ENCODE measurements around the gene CD53.

CD53 gene

DNA sequence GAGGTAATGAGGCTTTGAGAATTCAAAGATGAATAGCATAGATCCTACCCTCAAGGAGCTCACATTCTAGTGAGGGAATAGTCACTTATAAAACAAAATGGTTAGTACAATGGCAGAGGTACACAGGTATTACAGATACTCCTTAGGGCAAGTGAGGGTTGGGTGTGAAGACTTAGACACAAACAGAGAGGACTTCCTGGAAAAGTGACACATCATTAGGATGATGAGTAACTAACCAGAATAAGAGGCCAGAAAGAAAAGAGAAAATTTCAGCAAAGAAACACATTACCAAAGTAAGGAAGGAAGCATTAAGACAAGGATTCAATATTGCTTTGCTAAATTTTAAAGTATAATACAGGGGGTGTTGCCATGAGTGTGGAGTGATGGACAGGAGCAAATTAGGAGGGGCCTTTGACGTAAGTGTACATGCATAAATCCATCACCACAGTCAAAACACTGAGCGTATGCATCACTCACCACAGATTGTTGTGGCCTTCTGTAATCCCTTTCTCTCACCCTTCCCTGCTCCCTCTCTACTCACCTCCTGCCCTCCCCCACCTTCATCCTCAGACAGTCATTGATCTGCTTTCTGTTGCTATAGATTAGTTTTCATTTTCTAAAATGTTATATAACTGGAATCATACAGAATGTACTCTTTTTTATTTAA lies 7.9 kb downstream of the CD53 start:
- Histone ChIP-seq H3K27me3 (ENCODE audit: low read length) (no peaks in the 10 kb centered on the region), H3K4me2 (ENCODE audit: low read depth, low read length, poor library complexity, severe bottlenecking) (peak overlapping the region; percentile 85), H3K9me3 (ENCODE audit: insufficient read depth, low read length) (no peaks in the 10 kb centered on the region), H3K9me2 (replicated peaks; ENCODE audit: insufficient read depth, low read length) (no peaks in the 10 kb centered on the region), H2AFZ (ENCODE audit: low read depth, low read length, severe bottlenecking) (no peak overlapping the region), H3K79me2 (ENCODE audit: insufficient read depth, low read length) (peaks cover 100% of the 10 kb centered on the region), H3K9ac (ENCODE audit: low read length) (no peak overlapping the region), H4K20me1 (ENCODE audit: low read depth, low read length) (peaks cover 76% of the 10 kb centered on the region), H3K27ac (ENCODE audit: low read depth, low read length) (peak overlapping the region; percentile 97), H3K36me3 (ENCODE audit: low read length) (peaks cover 45% of the 10 kb centered on the region), H3K4me3 (ENCODE audit: insufficient read depth, low read length, poor library complexity, severe bottlenecking) (no peak overlapping the region), H3F3A (ENCODE audit: insufficient read depth) (peaks cover 55% of the 10 kb centered on the region)
- no peak for TF ChIP-seq EZH2phosphoT487 (conservative IDR thresholded peaks at IDR 0.05; ENCODE audit: low read length)

DNA sequence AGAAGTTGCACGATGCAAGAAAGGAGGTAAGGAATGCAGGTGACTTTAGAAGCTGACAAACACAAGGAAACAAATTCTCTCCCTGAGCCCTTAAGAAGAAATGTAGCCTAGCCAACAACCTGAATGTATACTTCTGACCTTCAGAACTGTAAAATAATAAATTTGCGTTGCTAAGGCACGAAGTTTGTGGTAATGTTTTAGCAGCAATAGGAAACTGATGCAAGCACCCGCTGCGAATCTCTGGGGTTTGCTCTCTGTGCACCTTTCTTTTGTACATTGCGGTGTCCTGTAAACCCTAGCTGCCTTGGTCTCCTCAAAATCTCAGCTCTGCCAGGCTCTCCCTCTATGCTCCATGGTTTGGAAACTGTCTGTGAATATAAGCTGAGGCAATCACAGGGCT lies 15.1 kb downstream of the CD53 start:
- H3K27ac ChIP-seq (ENCODE audit: low read depth, low read length), result no peak overlapping the region
- no peak overlapping the region for H2AFZ ChIP-seq (ENCODE audit: low read depth, low read length, severe bottlenecking)
- peaks cover 5% of the 10 kb centered on the region; the same call in 1 of the 2 replicates for H3F3A ChIP-seq (ENCODE audit: insufficient read depth)
- no peak overlapping the region for H3K4me3 ChIP-seq (ENCODE audit: insufficient read depth, low read length, poor library complexity, severe bottlenecking)
- TF ChIP-seq, protein P1, sequence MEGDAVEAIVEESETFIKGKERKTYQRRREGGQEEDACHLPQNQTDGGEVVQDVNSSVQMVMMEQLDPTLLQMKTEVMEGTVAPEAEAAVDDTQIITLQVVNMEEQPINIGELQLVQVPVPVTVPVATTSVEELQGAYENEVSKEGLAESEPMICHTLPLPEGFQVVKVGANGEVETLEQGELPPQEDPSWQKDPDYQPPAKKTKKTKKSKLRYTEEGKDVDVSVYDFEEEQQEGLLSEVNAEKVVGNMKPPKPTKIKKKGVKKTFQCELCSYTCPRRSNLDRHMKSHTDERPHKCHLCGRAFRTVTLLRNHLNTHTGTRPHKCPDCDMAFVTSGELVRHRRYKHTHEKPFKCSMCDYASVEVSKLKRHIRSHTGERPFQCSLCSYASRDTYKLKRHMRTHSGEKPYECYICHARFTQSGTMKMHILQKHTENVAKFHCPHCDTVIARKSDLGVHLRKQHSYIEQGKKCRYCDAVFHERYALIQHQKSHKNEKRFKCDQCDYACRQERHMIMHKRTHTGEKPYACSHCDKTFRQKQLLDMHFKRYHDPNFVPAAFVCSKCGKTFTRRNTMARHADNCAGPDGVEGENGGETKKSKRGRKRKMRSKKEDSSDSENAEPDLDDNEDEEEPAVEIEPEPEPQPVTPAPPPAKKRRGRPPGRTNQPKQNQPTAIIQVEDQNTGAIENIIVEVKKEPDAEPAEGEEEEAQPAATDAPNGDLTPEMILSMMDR (IDR thresholded peaks at IDR 0.05; ENCODE audit: insufficient read depth, low read length, poor library complexity, severe bottlenecking), result no peak
- TF ChIP-seq EZH2phosphoT487 (conservative IDR thresholded peaks at IDR 0.05; ENCODE audit: low read length), result no peak
- peaks cover 67% of the 10 kb centered on the region for H4K20me1 ChIP-seq (ENCODE audit: low read depth, low read length)
- H3K9me2 ChIP-seq (replicated peaks; ENCODE audit: insufficient read depth, low read length), result no peaks in the 10 kb centered on the region
- H3K9me3 ChIP-seq (ENCODE audit: insufficient read depth, low read length), result no peaks in the 10 kb centered on the region
- H3K79me2 ChIP-seq (ENCODE audit: insufficient read depth, low read length), result peaks cover 99% of the 10 kb centered on the region
- no peak overlapping the region for H3K4me2 ChIP-seq (ENCODE audit: low read depth, low read length, poor library complexity, severe bottlenecking)
- no peak overlapping the region for H3K9ac ChIP-seq (ENCODE audit: low read length)
- no peaks in the 10 kb centered on the region for H3K27me3 ChIP-seq (ENCODE audit: low read length)
- H3K36me3 ChIP-seq (ENCODE audit: low read length), result peaks cover 37% of the 10 kb centered on the region; the same call in 1 of the 2 replicates

DNA sequence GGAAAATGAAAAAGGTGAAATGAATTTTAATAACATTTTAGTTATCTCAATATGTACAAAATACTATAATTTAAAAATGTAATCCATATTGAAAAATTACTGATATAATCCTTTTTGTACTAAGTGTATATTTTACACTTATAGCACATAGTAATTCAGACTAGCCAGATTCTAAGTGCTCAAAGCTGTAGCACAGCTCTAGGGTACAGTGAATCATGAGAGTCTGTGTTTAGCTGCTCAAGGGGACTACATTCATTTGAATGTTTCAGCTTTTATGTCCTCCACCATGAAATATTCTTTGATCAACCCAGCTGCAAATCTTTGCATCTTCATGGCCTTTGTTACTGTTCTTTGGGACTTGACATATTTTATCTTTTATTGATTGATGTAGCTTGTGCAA lies 15.7 kb downstream of the CD53 start:
- no peak overlapping the region for H3K27ac ChIP-seq (ENCODE audit: low read depth, low read length)
- H3K9me2 ChIP-seq (replicated peaks; ENCODE audit: insufficient read depth, low read length), result no peaks in the 10 kb centered on the region
- H3K4me2 ChIP-seq (ENCODE audit: low read depth, low read length, poor library complexity, severe bottlenecking), result no peak overlapping the region
- H3K79me2 ChIP-seq (ENCODE audit: insufficient read depth, low read length), result peaks cover 99% of the 10 kb centered on the region
- no peak overlapping the region for H3K9ac ChIP-seq (ENCODE audit: low read length)
- H3K27me3 ChIP-seq (ENCODE audit: low read length), result no peaks in the 10 kb centered on the region
- H3K9me3 ChIP-seq (ENCODE audit: insufficient read depth, low read length), result no peaks in the 10 kb centered on the region
- TF ChIP-seq EZH2phosphoT487 (conservative IDR thresholded peaks at IDR 0.05; ENCODE audit: low read length), result no peak
- TF ChIP-seq, protein P1 (IDR thresholded peaks at IDR 0.05; ENCODE audit: insufficient read depth, low read length, poor library complexity, severe bottlenecking), result no peak
- peaks cover 61% of the 10 kb centered on the region for H4K20me1 ChIP-seq (ENCODE audit: low read depth, low read length)
- H3K4me3 ChIP-seq (ENCODE audit: insufficient read depth, low read length, poor library complexity, severe bottlenecking), result no peak overlapping the region
- no peaks in the 10 kb centered on the region; the same call in 1 of the 2 replicates for H3F3A ChIP-seq (ENCODE audit: insufficient read depth)
- peaks cover 32% of the 10 kb centered on the region; the same call in 1 of the 2 replicates for H3K36me3 ChIP-seq (ENCODE audit: low read length)
- H2AFZ ChIP-seq (ENCODE audit: low read depth, low read length, severe bottlenecking), result no peak overlapping the region

DNA sequence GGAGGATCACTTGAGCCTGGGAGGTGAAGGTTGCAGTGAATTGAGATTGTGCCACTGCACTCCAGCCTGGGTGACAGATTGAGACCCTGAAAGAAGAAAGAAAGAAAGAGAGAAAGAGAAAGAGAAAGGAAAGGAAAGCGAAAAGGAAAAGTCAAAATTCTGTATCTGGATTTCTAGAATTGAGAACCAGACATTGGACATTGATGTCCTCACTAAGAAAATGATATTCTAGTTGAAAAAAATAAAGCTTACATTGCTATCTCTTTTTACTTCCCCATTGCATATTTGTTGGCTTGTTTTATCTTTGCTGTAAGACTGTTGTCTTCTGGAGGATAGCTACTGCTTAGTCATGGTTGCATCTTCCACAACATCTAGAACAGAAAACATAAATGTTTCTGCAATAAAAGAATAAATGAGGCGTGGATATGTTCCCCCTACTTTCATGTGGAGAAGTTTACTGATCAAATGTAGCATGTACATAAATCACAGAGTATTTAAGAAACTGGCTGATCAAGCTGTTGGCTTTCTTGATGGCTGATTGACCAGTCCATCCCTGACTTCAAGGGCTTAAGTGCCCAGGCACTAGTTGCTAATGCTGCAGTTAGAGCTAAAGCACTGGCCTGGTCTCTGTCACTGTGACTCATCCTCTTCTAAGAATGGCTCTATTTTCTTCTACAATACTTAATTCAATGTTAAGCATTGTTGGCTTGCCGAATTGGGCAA lies 17.7 kb downstream of the CD53 start:
- H3K4me3 ChIP-seq (ENCODE audit: insufficient read depth, low read length, poor library complexity, severe bottlenecking), result no peak overlapping the region
- no peak overlapping the region for H3K4me2 ChIP-seq (ENCODE audit: low read depth, low read length, poor library complexity, severe bottlenecking)
- H3K9me3 ChIP-seq (ENCODE audit: insufficient read depth, low read length), result no peaks in the 10 kb centered on the region
- no peak overlapping the region for H3K27ac ChIP-seq (ENCODE audit: low read depth, low read length)
- no peaks in the 10 kb centered on the region for H3K9me2 ChIP-seq (replicated peaks; ENCODE audit: insufficient read depth, low read length)
- H2AFZ ChIP-seq (ENCODE audit: low read depth, low read length, severe bottlenecking), result no peak overlapping the region
- H3K79me2 ChIP-seq (ENCODE audit: insufficient read depth, low read length), result peaks cover 91% of the 10 kb centered on the region
- no peak for TF ChIP-seq EZH2phosphoT487 (conservative IDR thresholded peaks at IDR 0.05; ENCODE audit: low read length)
- TF ChIP-seq, protein P1 (IDR thresholded peaks at IDR 0.05; ENCODE audit: insufficient read depth, low read length, poor library complexity, severe bottlenecking), result no peak
- peaks cover 55% of the 10 kb centered on the region for H4K20me1 ChIP-seq (ENCODE audit: low read depth, low read length)
- H3K27me3 ChIP-seq (ENCODE audit: low read length), result no peaks in the 10 kb centered on the region
- H3K36me3 ChIP-seq (ENCODE audit: low read length), result peaks cover 38% of the 10 kb centered on the region; the same call in 1 of the 2 replicates
- no peaks in the 10 kb centered on the region; the same call in none of the 2 replicates for H3F3A ChIP-seq (ENCODE audit: insufficient read depth)
- H3K9ac ChIP-seq (ENCODE audit: low read length), result no peak overlapping the region

Data from SU-DHL-6 (cell line).